Measurements from ENCODE around the gene ENG. TPM values are rescaled to one million over a fixed set of nuclear protein-coding genes. Genes with fewer than 3 reads are reported as not detected.

ENG gene
- polyA plus RNA-seq, 3 donors: 74.0 to 99.8 (median 89.8) TPM

Other genes with a start within 250 kb of the ENG start
- 10 to 100 TPM; 27.7 to 33.4 (median 33.1) TPM for gene STXBP1, start 242.4 kb downstream of the ENG start, polyA plus RNA-seq (ENCODE audit: insufficient read length in 3 of 3)
- gene CFAP157, start 147.7 kb downstream of the ENG start, polyA plus RNA-seq (ENCODE audit: insufficient read length in 3 of 3): 1 to 10 TPM; 4.6 to 6.6 (median 6.5) TPM
- 10 to 100 TPM in 2 of 3 donors, 1 to 10 TPM in 1; 7.8 to 13.5 (median 13.2) TPM for gene PTRH1, start 139.0 kb downstream of the ENG start, polyA plus RNA-seq (ENCODE audit: insufficient read length in 3 of 3)
- under 1 TPM; 0.20 to 0.37 (median 0.26) TPM for gene TTC16, start 138.6 kb downstream of the ENG start, polyA plus RNA-seq (ENCODE audit: insufficient read length in 3 of 3)
- gene TOR2A, start 119.4 kb downstream of the ENG start, polyA plus RNA-seq (ENCODE audit: insufficient read length in 3 of 3): 10 to 100 TPM; 17.6 to 19.8 (median 18.6) TPM
- gene SH2D3C, start 76.0 kb downstream of the ENG start, polyA plus RNA-seq (ENCODE audit: insufficient read length in 3 of 3): 10 to 100 TPM; 13.4 to 20.4 (median 19.7) TPM
- 10 to 100 TPM; 74.6 to 78.2 (median 77.1) TPM for gene CDK9, start 68.6 kb downstream of the ENG start, polyA plus RNA-seq (ENCODE audit: insufficient read length in 3 of 3)
- gene FPGS, start 51.8 kb downstream of the ENG start, polyA plus RNA-seq (ENCODE audit: insufficient read length in 3 of 3): 10 to 100 TPM; 45.4 to 53.4 (median 50.6) TPM
- gene AK1, start 23.0 kb upstream of the ENG start, polyA plus RNA-seq (ENCODE audit: insufficient read length in 3 of 3): 10 to 100 TPM; 44.0 to 46.4 (median 44.7) TPM
- 10 to 100 TPM; 48.1 to 50.6 (median 49.2) TPM for gene ST6GALNAC6, start 44.9 kb upstream of the ENG start, polyA plus RNA-seq (ENCODE audit: insufficient read length in 3 of 3)
- gene ST6GALNAC4, start 62.4 kb upstream of the ENG start, polyA plus RNA-seq (ENCODE audit: insufficient read length in 3 of 3): 10 to 100 TPM; 13.5 to 17.2 (median 16.1) TPM
- 1 to 10 TPM; 1.9 to 2.9 (median 2.7) TPM for gene PIP5KL1, start 76.1 kb upstream of the ENG start, polyA plus RNA-seq (ENCODE audit: insufficient read length in 3 of 3)
- gene DPM2, start 83.2 kb upstream of the ENG start, polyA plus RNA-seq (ENCODE audit: insufficient read length in 3 of 3): 10 to 100 TPM; 38.3 to 43.6 (median 40.8) TPM
- 10 to 100 TPM; 38.0 to 51.3 (median 44.6) TPM for gene EEIG1, start 126.3 kb upstream of the ENG start, polyA plus RNA-seq (ENCODE audit: insufficient read length in 3 of 3)
- gene NAIF1, start 212.7 kb upstream of the ENG start, polyA plus RNA-seq (ENCODE audit: insufficient read length in 3 of 3): 10 to 100 TPM; 10.4 to 13.9 (median 11.8) TPM
- 10 to 100 TPM; 12.6 to 13.7 (median 12.8) TPM for gene SLC25A25, start 213.6 kb upstream of the ENG start, polyA plus RNA-seq (ENCODE audit: insufficient read length in 3 of 3)

Data from renal pelvis (tissue), 3 donors.